ENCODE measurements around the gene NR1I3.

The NR1I3 gene, protein sequence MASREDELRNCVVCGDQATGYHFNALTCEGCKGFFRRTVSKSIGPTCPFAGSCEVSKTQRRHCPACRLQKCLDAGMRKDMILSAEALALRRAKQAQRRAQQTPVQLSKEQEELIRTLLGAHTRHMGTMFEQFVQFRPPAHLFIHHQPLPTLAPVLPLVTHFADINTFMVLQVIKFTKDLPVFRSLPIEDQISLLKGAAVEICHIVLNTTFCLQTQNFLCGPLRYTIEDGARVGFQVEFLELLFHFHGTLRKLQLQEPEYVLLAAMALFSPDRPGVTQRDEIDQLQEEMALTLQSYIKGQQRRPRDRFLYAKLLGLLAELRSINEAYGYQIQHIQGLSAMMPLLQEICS

GRCh38 chr1:161238039-161238473 lies at the start of gene NR1I3:
Gene NR1I3, minus strand, starts transcription at chr1:161238203. Its CDS starts 1,638 bp downstream, at chr1:161236565.
- TF ChIP-seq CTCF (IDR thresholded peaks at IDR 0.05; ENCODE audit: control insufficient read depth, insufficient read depth, low read depth, low read length, missing control alignments) = no peak
- H3K4me3 ChIP-seq (ENCODE audit: control insufficient read depth, low read depth, low read length) = no peak within 1 kb of the TSS
- DNase-seq (ENCODE audit: low read depth) = no peak

DNA sequence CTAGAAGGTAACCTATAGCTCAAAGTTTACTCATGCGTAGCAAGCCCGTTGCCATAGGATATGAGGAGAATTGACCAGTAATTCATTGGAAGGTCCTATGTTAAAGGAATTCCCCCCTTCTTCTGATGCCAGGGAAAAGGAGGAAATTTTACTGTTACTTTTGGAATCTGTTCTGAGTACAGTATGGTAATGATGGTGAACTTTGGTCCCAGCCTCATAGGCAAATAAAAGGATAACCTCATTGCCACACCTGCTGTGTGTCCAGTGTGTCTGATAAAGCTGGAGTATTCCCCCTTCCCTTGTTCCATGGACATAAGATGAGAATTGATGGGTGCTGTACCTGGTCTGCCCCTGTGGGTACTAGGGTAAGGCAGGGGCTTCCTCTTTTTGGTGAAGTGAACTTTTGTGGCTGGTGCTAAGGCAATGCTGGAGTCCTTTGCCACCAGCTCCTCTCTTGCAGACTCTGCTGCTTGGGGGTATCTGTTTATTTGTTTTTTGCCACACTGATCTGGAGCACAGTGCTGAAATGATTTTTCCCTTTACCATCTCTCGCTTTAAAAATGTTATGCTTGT lies 49.6 kb upstream of the NR1I3 start:
- no peak for TF ChIP-seq CTCF (IDR thresholded peaks at IDR 0.05; ENCODE audit: control insufficient read depth, insufficient read depth, low read depth, low read length, missing control alignments)
- no peak overlapping the region for H3K4me3 ChIP-seq (ENCODE audit: control insufficient read depth, low read depth, low read length)
- DNase-seq (ENCODE audit: low read depth) = no peak

DNA sequence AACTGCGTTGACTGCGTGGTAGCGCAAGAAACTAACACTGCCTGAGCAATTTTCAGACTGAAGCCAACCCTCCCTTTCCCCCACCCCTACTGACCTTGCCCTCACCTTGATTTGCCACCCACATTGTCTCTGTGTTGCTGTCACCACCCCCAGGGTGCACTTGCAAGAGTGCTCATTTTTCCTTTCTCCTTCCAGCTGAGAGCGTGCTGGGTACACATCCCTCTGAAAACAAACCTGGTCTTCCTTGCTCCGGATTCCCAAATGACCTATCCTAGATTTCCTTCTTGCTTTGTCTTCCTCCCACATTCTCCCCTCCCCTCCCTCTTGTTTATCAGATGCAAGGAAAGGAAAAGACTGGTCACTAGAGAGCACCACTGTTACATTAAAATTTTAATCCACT lies 47.5 kb upstream of the NR1I3 start:
- no peak for TF ChIP-seq CTCF (IDR thresholded peaks at IDR 0.05; ENCODE audit: control insufficient read depth, insufficient read depth, low read depth, low read length, missing control alignments)
- H3K4me3 ChIP-seq (ENCODE audit: control insufficient read depth, low read depth, low read length) = no peak overlapping the region
- DNase-seq (ENCODE audit: low read depth) = no peak

DNA sequence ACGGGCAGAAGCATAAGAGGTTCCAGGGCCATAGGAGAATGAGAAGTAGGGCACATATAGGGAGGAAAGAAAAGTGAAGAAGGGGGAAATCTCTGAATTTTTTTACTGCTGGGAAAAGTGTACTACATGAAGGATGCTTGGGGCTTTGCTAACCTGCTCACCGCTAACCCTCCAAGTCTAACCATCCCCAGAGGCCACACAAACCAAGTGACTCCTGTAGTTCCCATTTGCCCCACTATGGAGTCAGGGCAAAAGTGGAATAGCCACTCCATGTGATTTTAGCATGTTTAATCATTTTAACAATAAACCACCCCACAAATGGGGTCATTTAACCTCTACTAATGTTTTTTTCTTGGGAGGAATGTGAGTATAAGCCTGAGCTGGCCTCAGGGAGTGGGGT lies 47.1 kb upstream of the NR1I3 start:
- H3K4me3 ChIP-seq (ENCODE audit: control insufficient read depth, low read depth, low read length) = no peak overlapping the region
- no peak for TF ChIP-seq CTCF (IDR thresholded peaks at IDR 0.05; ENCODE audit: control insufficient read depth, insufficient read depth, low read depth, low read length, missing control alignments)
- DNase-seq (ENCODE audit: low read depth) = no peak

DNA sequence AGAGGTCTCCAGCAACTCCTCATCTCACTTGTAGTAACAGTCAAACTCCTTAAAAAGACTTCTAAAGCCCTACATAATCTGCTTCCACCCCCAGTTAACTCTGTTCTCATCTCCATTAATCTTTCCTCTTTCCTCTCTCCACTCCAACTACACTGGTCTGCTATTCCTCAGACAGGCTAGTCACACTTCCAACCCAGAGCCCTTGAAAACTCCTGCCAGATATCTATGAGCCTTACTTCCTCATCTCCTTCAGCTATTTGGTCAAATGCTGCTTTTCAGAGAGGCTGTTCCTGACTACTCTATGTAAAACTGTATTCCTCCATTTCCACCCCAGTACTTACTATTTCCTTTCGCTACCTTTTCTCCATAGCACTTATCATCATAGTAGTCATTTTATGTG lies 45.0 kb upstream of the NR1I3 start:
- DNase-seq (ENCODE audit: low read depth) = no peak
- no peak overlapping the region for H3K4me3 ChIP-seq (ENCODE audit: control insufficient read depth, low read depth, low read length)
- no peak for TF ChIP-seq CTCF (IDR thresholded peaks at IDR 0.05; ENCODE audit: control insufficient read depth, insufficient read depth, low read depth, low read length, missing control alignments)

DNA sequence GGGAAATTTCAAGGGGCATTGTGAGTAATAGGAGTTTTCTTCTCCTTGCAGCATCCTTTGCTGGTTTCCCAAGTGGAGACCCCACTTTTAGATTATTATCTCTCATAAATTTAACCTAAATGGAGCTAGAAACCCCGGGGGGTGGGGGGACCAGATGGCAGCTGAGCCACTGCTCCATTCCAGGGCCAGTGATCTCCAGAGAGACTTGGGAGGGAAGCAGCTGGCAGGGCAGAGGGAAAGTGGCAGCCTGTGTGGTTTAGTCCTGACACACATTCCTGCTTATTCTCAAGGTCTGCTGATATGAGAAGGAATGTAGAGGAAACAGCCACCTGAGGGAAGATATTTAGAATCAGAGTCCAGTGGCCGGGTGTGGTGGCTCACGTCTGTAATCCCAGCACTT lies 36.9 kb upstream of the NR1I3 start:
- H3K4me3 ChIP-seq (ENCODE audit: control insufficient read depth, low read depth, low read length) = no peak overlapping the region
- TF ChIP-seq CTCF (IDR thresholded peaks at IDR 0.05; ENCODE audit: control insufficient read depth, insufficient read depth, low read depth, low read length, missing control alignments) = no peak
- DNase-seq (ENCODE audit: low read depth) = no peak
